ENCODE data around the gene RCN1.
A peak's percentile ranks its signal among the peaks of the same experiment; 100 is the strongest.
"Not testable (repeated sequence)": the region's sequence is repeated elsewhere in the genome, so short reads cannot be mapped to it uniquely, and the experiment has no call there.

Gene RCN1

GRCh38 chr11:32059686-32060462, 31.0 kb upstream of the RCN1 start:
- H3K4me3 ChIP-seq (ENCODE audit: insufficient read depth, low read depth, low read length), result no peak overlapping the region
- H3K27me3 ChIP-seq (ENCODE audit: control insufficient read depth, insufficient read depth, low read length, poor library complexity, severe bottlenecking), result no peaks in the 10 kb centered on the region
- H3K4me1 ChIP-seq (ENCODE audit: control insufficient read depth, insufficient read depth, low read length), result no peaks in the 10 kb centered on the region
- no peaks in the 10 kb centered on the region for H3K9me3 ChIP-seq (ENCODE audit: control insufficient read depth, low read length)
- no peaks in the 10 kb centered on the region for H3K36me3 ChIP-seq (ENCODE audit: control insufficient read depth, insufficient read depth, low read length)
- H3K27ac ChIP-seq (ENCODE audit: insufficient read depth, low read depth, low read length, poor library complexity, severe bottlenecking), result no peak overlapping the region
- 88 to 94% methylated on average over 5 to 6 of the region's 6 CpGs for WGBS, 2 experiments

DNA sequence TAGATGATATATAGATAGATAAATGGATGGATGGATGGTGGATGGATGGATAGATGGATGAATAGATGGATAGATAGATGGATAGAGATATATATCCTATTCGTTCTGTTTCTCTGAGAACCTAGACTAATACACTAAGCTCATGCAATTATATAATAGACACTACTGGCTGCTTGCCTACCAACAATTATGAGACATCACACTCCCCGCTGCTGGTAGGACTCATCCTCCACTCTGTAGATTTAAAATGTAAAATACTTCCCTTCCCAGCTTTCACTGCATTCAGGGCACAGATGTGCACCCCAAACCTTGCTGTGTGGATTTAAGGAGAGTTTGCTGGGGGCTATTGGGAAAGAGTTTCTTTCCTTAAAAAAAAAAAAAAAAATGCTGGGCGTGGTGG, 28.3 kb upstream of the RCN1 start:
- Histone ChIP-seq H3K4me3 (ENCODE audit: insufficient read depth, low read depth, low read length) (no peak overlapping the region), H3K36me3 (ENCODE audit: control insufficient read depth, insufficient read depth, low read length) (no peaks in the 10 kb centered on the region), H3K27ac (ENCODE audit: insufficient read depth, low read depth, low read length, poor library complexity, severe bottlenecking) (no peak overlapping the region), H3K27me3 (ENCODE audit: control insufficient read depth, insufficient read depth, low read length, poor library complexity, severe bottlenecking) (no peaks in the 10 kb centered on the region), H3K9me3 (ENCODE audit: control insufficient read depth, low read length) (no peaks in the 10 kb centered on the region), H3K4me1 (ENCODE audit: control insufficient read depth, insufficient read depth, low read length) (no peaks in the 10 kb centered on the region)
- WGBS, 2 experiments, result 90 to 98% methylated on average over 3 of the region's 3 CpGs

DNA sequence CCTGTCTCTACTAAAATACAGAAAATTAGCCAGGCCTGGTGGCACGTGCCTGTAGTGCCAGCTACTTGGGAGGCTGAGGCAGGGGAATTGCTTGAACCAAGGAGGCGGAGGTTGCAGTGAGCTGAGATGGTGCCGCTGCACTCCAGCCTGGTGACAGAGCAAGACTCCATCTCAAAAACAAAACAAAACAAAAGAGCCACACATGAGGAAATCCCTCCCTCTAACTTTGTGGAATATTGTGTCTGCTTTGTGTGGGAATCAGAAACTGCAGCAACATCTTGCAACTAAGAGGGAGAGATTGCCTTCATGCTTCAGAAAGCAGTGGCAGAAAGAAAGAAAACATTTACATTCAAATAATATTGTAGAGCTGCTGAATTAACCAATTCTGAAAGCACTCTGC, 27.8 kb upstream of the RCN1 start:
- H3K27me3 ChIP-seq (ENCODE audit: control insufficient read depth, insufficient read depth, low read length, poor library complexity, severe bottlenecking); H3K4me1 ChIP-seq (ENCODE audit: control insufficient read depth, insufficient read depth, low read length); H3K36me3 ChIP-seq (ENCODE audit: control insufficient read depth, insufficient read depth, low read length); H3K4me3 ChIP-seq (ENCODE audit: insufficient read depth, low read depth, low read length); H3K27ac ChIP-seq (ENCODE audit: insufficient read depth, low read depth, low read length, poor library complexity, severe bottlenecking); H3K9me3 ChIP-seq (ENCODE audit: control insufficient read depth, low read length): not testable (repeated sequence)
- 73 to 93% methylated on average over 3 of the region's 3 CpGs for WGBS, 2 experiments

DNA sequence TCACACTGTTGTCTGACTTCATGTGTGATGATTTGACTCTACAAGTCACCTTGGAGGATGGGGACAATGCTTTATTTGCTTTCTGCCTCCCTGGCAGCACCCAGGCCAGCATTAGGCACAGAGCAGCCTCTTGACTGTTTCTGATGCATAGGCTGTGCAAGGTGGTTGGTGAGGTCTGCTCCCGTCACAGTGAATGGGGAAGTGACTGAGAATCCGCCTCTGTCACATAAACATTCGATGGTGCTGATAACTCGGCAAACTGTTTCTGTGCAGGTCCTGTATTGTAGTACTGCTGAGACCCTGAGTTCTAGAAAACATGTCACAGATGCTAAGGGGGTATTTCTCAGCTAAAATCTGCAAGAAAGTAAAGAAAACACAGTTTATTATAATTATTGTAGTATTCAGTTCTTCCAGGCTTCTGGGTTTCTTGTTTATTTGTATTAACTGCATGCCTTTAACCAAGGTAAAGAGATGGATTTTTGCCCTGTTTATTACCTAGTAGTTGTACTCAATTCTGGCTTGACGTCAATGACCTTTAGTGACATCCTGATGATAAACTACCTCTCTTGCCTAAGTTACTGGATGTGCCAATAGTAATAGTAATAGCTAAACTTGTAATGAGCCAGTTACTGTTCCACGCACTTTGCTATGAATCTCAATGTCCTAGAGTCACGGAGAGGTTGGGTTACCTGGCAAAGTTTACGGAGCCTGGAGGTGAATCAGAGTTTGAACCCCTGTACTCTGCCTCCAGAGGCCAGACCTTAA, 24.8 kb upstream of the RCN1 start:
- WGBS, 2 experiments, result 94% methylated on average over 8 of the region's 8 CpGs
- Histone ChIP-seq H3K4me3 (ENCODE audit: insufficient read depth, low read depth, low read length) (no peak overlapping the region), H3K27me3 (ENCODE audit: control insufficient read depth, insufficient read depth, low read length, poor library complexity, severe bottlenecking) (no peaks in the 10 kb centered on the region), H3K27ac (ENCODE audit: insufficient read depth, low read depth, low read length, poor library complexity, severe bottlenecking) (no peak overlapping the region), H3K36me3 (ENCODE audit: control insufficient read depth, insufficient read depth, low read length) (no peaks in the 10 kb centered on the region), H3K9me3 (ENCODE audit: control insufficient read depth, low read length) (no peaks in the 10 kb centered on the region), H3K4me1 (ENCODE audit: control insufficient read depth, insufficient read depth, low read length) (peaks cover 5% of the 10 kb centered on the region)

DNA sequence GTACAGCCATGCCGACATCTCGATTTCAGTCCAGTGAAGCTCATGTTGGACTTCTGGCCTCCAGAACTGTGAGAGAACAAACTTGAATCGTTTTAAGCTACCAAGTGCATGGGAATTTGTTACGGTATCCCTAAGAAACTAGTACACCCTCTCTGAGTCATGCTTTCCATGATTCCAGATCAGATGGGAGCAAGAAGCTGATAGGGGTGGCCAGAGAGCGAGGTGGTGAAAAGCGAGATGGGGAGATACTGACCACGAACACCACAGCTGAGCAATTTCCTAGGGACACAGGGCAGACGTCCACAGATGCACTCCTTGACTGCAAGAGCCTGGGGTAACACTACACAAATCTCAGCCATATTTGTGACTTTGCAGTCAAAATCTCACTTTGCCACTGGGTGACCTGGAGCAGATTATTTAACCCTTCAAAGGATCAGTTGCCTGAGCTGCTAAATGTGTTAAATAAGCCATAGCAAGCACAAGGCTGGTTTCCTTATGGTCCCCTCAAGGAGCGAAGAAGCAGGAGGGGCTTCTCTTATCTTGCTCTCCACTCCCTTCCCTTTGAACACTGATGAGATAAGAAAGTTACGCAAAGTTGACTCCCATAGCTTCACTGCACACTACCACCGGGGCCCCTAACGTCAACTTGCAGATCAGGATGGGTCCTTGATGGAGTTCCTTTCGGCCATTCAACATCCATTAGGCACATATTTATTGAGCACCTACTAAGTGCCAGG, 22.6 kb upstream of the RCN1 start:
- H3K27me3 ChIP-seq (ENCODE audit: control insufficient read depth, insufficient read depth, low read length, poor library complexity, severe bottlenecking), result no peaks in the 10 kb centered on the region
- H3K4me3 ChIP-seq (ENCODE audit: insufficient read depth, low read depth, low read length), result no peak overlapping the region
- H3K27ac ChIP-seq (ENCODE audit: insufficient read depth, low read depth, low read length, poor library complexity, severe bottlenecking), result no peak overlapping the region
- H3K36me3 ChIP-seq (ENCODE audit: control insufficient read depth, insufficient read depth, low read length), result no peaks in the 10 kb centered on the region
- H3K9me3 ChIP-seq (ENCODE audit: control insufficient read depth, low read length), result no peaks in the 10 kb centered on the region
- H3K4me1 ChIP-seq (ENCODE audit: control insufficient read depth, insufficient read depth, low read length), result peaks cover 20% of the 10 kb centered on the region
- 94% methylated on average over 13 of the region's 13 CpGs for WGBS, 2 experiments

- Histone ChIP-seq H3K4me1 (ENCODE audit: control insufficient read depth, insufficient read depth, low read length) (peaks cover 29% of the 10 kb centered on the region), H3K9me3 (ENCODE audit: control insufficient read depth, low read length) (no peaks in the 10 kb centered on the region), H3K4me3 (ENCODE audit: insufficient read depth, low read depth, low read length) (no peak overlapping the region), H3K27me3 (ENCODE audit: control insufficient read depth, insufficient read depth, low read length, poor library complexity, severe bottlenecking) (no peaks in the 10 kb centered on the region), H3K36me3 (ENCODE audit: control insufficient read depth, insufficient read depth, low read length) (no peaks in the 10 kb centered on the region), H3K27ac (ENCODE audit: insufficient read depth, low read depth, low read length, poor library complexity, severe bottlenecking) (no peak overlapping the region)
- 93 to 94% methylated on average over 6 of the region's 6 CpGs for WGBS, 2 experiments
Measured at GRCh38 chr11:32069361-32070058, 21.4 kb upstream of the RCN1 start.

DNA sequence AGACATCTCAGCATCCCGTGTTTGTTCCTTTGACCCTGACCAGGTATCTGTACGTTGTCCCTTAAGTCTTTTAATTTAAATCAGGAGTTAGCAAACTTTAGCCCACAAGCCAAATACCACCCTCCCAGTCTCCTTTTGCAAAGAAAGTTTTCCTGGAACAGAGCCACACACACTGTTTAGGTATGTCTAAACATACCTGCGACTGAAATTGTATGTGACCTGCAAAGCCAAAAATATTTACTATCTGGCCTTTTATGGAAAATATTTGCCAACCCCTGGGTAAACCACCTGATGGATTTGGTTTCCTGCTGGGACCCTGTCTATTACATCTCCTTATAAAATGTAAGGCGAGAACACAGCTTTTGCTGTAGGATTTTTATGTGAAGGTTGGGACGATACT, 20.2 kb upstream of the RCN1 start:
- H3K36me3 ChIP-seq (ENCODE audit: control insufficient read depth, insufficient read depth, low read length), result no peaks in the 10 kb centered on the region
- peaks cover 29% of the 10 kb centered on the region for H3K4me1 ChIP-seq (ENCODE audit: control insufficient read depth, insufficient read depth, low read length)
- H3K9me3 ChIP-seq (ENCODE audit: control insufficient read depth, low read length), result no peaks in the 10 kb centered on the region
- no peak overlapping the region for H3K27ac ChIP-seq (ENCODE audit: insufficient read depth, low read depth, low read length, poor library complexity, severe bottlenecking)
- no peaks in the 10 kb centered on the region for H3K27me3 ChIP-seq (ENCODE audit: control insufficient read depth, insufficient read depth, low read length, poor library complexity, severe bottlenecking)
- WGBS, 2 experiments, result 90 to 95% methylated on average over 5 of the region's 5 CpGs
- H3K4me3 ChIP-seq (ENCODE audit: insufficient read depth, low read depth, low read length), result no peak overlapping the region

DNA sequence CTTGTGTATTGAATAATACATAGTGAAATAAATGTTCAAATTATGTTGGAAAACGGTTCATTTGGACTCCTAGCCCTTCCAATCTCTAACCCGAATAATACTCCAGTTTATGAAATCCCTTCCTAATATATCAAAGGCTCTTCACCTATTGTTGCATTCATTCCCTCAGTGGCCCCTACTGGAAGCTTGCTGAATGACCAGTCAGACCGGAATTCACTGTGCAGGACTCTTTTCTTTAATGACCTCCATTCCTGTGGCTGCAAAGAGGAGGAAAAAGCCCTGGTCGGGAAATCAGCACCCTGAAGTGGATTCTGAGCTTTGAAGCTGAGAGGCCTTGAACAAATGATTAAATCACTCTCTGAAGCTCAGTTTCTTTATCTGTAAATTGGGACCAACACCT, 19.1 kb upstream of the RCN1 start:
- 60 to 70% methylated on average over 4 of the region's 4 CpGs for WGBS, 2 experiments
- H3K36me3 ChIP-seq (ENCODE audit: control insufficient read depth, insufficient read depth, low read length), result no peaks in the 10 kb centered on the region

DNA sequence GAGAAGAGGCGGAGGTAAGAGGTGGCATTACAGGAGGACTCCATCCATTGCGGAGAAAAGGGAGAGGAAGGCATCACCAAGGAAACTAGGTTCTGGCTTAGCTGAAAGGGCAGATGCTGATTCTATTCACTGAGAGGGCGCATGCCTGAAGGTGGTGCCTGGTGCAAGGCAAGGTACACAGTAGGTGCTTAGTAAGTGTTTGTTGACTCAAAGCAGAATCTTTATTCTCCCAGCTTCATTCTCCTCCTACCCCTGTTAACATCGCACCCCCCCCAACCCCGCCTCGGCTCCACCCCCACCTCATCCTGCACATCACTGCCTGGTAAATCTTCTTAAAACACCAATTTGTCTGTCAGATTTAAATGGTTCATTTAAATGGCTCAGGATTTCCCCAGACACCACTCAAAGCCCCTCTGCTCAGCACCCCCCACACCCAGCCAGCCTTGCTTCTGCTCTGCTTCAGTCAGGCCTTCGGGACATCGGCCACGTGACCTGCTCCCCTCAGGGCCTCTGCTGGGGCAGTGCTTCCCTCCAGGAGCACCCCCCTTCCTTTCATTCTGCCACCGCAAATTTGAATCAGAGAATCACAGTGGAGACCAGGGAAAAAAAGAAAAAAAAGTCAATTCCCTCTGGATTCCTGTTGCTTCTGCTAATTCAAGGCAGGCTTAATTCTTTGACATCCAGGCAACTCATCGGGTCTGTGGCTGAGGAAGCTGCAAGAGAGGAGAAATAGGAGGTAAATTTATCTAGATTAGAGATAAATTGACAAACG, 17.8 kb upstream of the RCN1 start:
- Histone ChIP-seq H3K4me3 (ENCODE audit: insufficient read depth, low read depth, low read length) (no peak overlapping the region), H3K9me3 (ENCODE audit: control insufficient read depth, low read length) (no peaks in the 10 kb centered on the region), H3K4me1 (ENCODE audit: control insufficient read depth, insufficient read depth, low read length) (peaks cover 29% of the 10 kb centered on the region), H3K27me3 (ENCODE audit: control insufficient read depth, insufficient read depth, low read length, poor library complexity, severe bottlenecking) (no peaks in the 10 kb centered on the region), H3K36me3 (ENCODE audit: control insufficient read depth, insufficient read depth, low read length) (no peaks in the 10 kb centered on the region), H3K27ac (ENCODE audit: insufficient read depth, low read depth, low read length, poor library complexity, severe bottlenecking) (peak overlapping the region; percentile 65)
- WGBS, 2 experiments, result 44 to 46% methylated on average over 12 of the region's 12 CpGs

More for the DNA sequence above, 19.1 kb upstream of the RCN1 start:
- H3K4me1 ChIP-seq (ENCODE audit: control insufficient read depth, insufficient read depth, low read length), result peaks cover 29% of the 10 kb centered on the region
- no peak overlapping the region for H3K4me3 ChIP-seq (ENCODE audit: insufficient read depth, low read depth, low read length)
- H3K9me3 ChIP-seq (ENCODE audit: control insufficient read depth, low read length), result no peaks in the 10 kb centered on the region
- no peak overlapping the region for H3K27ac ChIP-seq (ENCODE audit: insufficient read depth, low read depth, low read length, poor library complexity, severe bottlenecking)
- H3K27me3 ChIP-seq (ENCODE audit: control insufficient read depth, insufficient read depth, low read length, poor library complexity, severe bottlenecking), result no peaks in the 10 kb centered on the region
